GM18511 (cell line): ENCODE data around the gene RPS5.

Experiments used
- ATAC-seq: cut with Tn5 transposase; IDR thresholded peaks from one replicate; pipeline ENCODE4 v1.9.1; 2021; ENCODE audit warnings: mild to moderate bottlenecking, moderate library complexity; ENCODE audit not compliant: unreplicated experiment

The RPS5 gene

GRCh38 chr19:58385313-58385890 lies 1.7 kb upstream of the RPS5 start:
- no peak for ATAC-seq

- no peak for ATAC-seq
Measured at GRCh38 chr19:58385891-58386575, 1.0 kb upstream of the RPS5 start.

DNA sequence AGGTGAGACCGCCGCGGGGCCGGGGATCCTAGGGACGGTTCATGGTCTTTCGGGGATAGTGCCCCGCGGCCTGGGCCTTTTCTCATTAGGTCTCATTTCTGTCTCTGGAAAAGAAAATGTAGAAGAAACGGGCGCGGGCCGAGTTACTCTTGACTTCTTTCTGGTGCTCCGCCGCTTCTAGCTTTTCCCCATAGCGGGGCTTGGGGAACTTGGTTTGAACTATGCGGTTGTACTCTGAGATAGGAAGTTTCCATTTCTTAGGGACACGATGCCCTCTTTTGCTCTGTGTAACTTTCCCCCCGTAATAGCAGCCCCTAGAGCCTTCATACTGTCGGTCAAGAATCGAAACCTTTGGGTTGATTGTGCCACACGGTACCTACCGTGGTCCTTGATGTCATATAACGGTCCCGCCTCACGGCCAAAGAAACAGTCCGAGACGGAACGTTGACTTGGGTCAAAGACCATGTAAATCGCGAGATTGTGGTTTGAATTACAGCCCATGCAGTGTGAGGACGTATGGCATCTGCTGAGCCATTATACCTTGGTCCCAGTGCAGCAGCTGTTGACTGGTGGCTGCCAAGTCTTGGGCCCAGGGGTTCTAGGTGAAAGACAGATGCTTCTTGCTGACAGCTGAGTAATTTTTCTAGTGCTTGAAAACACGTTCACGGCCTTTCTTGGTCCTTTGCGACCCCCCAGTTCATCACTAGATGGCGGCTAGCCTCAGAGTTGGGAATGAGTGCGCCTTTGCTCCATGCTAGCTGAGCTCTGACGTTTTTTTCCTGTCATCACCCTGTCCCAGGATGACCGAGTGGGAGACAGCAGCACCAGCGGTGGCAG lies 487 bp downstream of the RPS5 start:
- no peak for ATAC-seq

GRCh38 chr19:58388175-58388526 lies 1.1 kb downstream of the RPS5 start:
- no peak for ATAC-seq

GRCh38 chr19:58392945-58393724 lies 6.1 kb downstream of the RPS5 start:
- ATAC-seq = no peak

DNA sequence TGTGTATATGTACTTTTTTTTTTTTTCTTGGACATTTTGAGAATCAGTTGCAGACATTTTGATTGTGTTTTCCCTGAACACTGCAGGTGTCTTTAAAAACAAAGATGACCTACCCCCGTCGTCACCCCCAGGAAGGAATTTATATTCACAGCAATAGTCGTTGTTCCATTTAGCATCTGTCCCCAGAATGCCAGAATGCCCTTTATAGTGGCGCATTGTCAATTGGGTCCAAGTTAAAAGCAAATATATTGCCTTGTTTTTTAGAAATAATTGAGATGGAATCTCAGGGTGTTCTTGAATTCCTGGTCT lies 6.6 kb downstream of the RPS5 start:
- no peak for ATAC-seq

GRCh38 chr19:58394821-58395219 lies 7.8 kb downstream of the RPS5 start:
- ATAC-seq = no peak

DNA sequence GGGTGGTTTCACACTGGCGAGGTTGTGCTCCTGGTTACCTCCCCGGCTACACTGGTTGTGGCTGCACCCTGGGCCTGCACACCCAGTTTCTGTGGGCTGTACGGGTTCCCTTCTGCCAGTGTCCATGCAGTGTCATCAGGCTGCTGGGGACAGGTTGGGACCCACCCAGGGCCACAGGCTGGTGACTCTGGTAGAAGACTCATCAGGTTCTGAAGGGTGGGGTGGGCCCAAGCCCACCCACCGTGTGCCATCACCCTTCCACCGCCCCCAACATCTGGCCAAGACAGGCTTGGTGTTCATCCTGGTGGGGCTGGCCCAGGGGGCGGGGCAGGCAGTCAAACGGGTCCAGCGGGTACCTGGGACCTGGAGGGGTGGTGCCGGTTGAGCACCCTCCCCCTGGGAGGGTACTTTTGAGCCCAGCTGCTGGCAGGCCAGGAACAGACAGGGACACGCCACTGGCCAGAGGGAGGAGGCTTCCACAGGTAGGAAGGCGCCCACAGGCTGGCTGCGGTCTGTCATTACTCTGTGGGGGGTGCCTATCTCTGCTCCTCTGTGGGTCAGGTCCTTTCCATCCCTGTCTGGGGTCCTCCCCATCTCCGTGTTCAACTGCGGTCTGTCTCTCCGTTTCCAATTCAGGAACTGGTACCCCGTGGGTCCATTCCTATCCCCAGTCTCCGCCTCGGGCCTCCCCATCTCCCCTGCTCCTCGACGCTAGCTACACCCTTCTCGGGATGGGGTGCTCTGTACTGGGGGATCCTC lies 8.3 kb downstream of the RPS5 start, which contains the start of gene RNF225:
TSS of gene RNF225 (plus strand) at position 437 of the 759 bp plus-strand sequence. CDS start 434 bp downstream, outside the sequence.
- no peak for ATAC-seq

DNA sequence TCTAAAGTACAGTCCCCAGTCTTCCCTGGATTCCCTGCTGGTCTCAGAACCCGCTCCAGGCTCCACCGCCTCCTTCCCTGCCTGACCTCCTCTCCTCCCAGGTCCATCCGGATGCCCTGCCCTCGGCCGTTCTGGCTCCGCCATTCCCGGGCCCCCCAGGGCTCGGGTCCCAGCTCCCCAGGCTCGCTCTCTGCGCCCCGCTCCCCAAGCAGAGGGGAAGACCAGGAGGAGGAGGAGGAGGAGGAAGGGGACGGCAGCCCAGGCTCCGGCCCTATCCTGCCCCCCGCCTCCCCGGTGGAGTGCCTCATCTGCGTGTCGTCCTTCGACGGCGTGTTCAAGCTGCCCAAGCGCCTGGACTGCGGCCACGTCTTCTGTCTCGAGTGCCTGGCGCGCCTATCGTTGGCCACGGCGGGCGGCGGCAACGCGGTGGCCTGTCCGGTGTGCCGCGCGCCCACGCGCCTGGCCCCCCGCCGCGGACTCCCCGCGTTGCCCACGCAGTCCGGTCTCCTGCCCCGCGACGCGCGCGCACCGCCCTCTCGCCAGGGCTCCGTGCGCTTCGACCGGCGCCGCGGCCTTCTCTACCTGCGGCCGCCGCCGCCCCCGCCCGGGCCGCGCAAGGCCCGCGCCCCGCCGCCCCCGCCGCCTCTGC lies 9.0 kb downstream of the RPS5 start:
- no peak for ATAC-seq

DNA sequence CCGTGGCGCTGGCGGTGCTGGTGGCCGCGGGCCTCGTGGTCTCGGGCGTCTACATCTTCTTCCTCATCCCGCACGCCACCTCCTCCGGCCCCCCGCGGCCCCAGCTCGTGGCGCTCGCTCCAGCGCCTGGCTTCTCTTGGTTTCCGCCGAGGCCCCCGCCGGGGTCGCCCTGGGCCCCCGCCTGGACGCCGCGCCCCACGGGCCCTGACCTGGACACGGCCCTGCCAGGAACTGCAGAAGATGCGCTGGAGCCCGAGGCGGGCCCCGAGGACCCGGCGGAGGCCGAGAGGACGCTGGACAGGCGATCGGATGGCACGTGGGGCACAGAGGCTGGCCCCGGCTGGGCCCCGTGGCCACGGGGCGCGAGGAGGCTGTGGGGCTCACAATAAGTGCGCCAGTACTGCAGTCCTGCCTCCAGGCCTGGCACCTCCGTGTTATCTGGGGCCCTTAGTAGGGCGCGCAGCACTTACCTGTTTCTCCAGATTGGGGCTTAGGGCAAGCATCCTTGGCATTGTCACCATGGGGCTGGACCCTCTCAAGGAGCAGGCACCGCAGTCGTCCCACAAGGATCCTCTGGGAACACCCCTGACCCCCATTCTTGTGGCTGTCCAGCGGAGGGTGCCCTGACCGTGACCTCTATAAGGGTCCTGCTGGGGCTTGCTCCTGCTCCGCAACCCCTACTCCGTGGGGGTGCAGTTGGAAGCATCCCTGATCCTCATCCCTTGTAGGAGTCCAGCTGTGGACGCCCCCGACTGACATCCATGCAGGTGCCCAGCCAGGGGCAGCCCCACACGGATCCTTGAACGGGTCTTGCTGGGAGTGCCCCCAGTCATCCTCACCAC lies 9.8 kb downstream of the RPS5 start:
- ATAC-seq = no peak

- ATAC-seq = no peak
Measured at GRCh38 chr19:58397533-58398037, 10.5 kb downstream of the RPS5 start.

DNA sequence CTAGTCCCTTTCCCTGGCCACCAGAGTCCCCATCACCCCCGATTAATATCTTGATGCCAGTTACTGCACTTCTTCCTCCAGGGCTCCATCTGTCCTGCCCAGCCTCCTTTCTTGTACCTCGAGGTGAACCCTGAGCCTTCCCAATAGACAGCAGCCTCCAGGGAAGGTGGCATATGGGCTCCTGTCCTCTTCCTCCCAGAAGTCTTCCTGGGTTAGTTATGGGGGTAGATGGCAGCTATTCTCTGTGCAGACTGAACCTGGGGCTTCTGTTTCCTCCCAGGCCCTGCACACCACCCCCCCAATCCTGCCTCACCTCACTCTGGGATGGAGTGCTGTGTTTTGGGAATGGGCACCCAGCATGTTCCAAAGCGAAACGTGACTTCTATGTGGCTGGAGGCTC lies 11.0 kb downstream of the RPS5 start:
- no peak for ATAC-seq

- no peak for ATAC-seq
Measured at GRCh38 chr19:58398545-58398944, 11.5 kb downstream of the RPS5 start.

GRCh38 chr19:58399903-58400302 lies 12.8 kb downstream of the RPS5 start:
- no peak for ATAC-seq

DNA sequence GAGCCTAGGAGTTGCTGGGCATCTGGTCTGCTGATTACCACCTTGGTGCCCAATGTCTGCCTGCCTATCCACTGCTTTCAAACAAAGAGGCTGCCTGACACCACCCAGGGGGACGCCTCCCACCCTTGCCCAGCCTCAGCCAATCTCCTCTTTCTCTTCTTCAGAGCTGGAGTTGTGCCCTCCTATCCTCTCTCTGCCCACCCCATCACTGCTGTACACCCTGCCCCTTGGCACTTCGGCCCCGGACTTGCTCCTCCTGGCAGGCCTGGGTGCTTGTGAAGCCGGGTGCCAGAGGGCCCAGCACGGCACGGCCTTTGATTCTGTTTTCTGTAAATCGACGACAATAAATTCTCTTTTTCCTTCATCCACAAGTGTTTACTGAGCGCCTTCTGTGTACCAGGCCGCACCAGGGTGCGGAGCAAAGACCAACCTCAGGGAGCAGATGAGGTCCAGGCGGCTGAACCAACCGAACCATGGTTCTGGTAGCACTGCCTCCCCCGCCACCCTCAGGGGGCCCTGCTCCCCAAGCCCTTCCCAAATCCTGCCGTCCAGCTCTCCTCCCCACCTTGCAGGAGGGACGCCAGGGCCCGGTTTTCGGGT lies 13.3 kb downstream of the RPS5 start:
- no peak for ATAC-seq

GRCh38 chr19:58400916-58401839 lies 14.1 kb downstream of the RPS5 start:
- ATAC-seq = peak; percentile 99

- ATAC-seq = no peak
Measured at GRCh38 chr19:58401840-58402421, 14.9 kb downstream of the RPS5 start.
